GM12873 (cell line): Measurements from ENCODE around the gene CRHR1.

ENCODE experiments used
- TF ChIP-seq, protein P1 (sequence below): IDR thresholded peaks from 2 replicates; pipeline ENCODE4 v1.5.1; 2012; ENCODE audit warnings: low read depth, mild to moderate bottlenecking, moderate library complexity, low read length, control low read depth; ENCODE audit not compliant: insufficient read depth; ENCODE audit errors: missing control alignments

The CRHR1 gene

GRCh38 chr17:45745601-45746494 is 38.3 kb upstream of the CRHR1 start:
- TF ChIP-seq, protein P1, sequence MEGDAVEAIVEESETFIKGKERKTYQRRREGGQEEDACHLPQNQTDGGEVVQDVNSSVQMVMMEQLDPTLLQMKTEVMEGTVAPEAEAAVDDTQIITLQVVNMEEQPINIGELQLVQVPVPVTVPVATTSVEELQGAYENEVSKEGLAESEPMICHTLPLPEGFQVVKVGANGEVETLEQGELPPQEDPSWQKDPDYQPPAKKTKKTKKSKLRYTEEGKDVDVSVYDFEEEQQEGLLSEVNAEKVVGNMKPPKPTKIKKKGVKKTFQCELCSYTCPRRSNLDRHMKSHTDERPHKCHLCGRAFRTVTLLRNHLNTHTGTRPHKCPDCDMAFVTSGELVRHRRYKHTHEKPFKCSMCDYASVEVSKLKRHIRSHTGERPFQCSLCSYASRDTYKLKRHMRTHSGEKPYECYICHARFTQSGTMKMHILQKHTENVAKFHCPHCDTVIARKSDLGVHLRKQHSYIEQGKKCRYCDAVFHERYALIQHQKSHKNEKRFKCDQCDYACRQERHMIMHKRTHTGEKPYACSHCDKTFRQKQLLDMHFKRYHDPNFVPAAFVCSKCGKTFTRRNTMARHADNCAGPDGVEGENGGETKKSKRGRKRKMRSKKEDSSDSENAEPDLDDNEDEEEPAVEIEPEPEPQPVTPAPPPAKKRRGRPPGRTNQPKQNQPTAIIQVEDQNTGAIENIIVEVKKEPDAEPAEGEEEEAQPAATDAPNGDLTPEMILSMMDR: no peak

DNA sequence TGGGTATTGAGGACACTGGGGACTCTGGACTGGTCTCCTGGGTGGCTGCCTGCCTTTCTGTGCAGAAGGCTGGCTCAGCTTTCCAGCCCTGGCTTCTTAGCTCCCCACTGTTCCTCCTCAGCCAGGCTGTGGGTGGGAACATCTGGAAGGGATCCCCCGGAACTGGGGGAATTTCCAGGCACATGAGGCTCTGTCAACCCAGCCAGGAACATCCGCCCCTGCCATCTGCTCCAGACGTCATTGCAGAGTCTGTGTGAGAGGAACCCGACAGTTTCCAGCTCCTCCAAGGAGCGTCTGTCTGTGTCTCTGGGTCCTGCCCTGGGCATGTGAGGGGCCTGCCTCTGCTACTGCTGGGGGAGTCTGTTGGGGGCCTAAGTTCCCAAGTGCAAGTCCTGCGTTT is 36.2 kb upstream of the CRHR1 start:
- TF ChIP-seq, protein P1: no peak

- TF ChIP-seq, protein P1: no peak
These were observed 35.3 kb upstream of the CRHR1 start for GRCh38 chr17:45748731-45749310.

DNA sequence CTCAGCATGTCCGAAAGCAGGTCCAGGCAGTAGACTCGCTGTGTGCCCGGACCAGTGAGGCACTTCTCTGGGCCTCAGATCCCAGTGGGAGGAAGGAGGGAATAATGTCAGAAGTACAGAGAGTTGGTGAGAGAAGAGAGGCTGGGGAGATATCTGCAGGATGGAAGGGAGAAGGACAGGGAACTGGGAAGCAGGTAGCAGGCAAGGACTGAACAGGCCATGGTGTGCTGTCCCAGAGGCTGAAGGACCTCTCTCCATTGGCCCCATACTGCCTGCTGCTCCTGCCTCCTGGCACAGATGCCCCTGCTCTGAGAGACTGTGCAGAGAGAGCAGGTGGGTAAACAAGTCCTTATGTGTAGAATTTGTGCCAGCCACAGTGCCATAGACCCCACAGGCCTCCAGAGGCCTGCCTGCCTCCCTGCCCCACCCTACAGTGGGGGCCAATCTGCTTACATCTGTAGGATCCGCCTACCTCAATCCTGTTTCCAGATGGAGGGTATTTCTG is 34.2 kb upstream of the CRHR1 start:
- TF ChIP-seq, protein P1: no peak

DNA sequence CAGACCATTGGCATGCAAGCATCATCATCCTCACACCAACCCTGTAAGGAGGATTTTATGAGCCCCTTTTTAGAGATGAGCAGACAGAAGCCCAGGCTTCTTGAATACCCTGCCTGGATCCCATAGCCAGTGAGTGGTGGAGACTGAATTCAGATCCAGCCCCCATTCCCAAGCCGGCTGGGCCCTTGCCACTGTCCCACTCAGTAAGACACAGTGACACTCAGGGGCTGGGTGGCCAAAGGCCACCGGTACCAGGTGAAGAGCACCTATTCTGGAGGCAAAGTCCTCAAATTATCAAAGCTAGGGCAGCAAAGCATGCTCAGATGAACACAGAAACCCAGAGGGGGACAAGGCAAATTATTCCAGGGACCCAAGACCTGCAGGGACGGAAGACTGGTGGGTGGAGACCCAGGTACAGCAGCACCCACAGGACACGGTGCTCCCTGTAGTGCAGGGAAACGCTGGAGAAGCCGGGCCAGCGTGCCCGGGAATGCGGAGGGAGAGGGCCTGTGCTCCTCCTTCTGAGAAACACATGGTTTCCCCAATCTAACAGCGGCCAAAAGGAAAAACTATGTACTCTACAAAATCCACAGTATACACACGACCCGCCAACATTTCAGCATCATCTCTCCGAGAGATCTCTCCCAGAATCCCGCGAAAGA is 33.2 kb upstream of the CRHR1 start:
- TF ChIP-seq, protein P1: no peak

- TF ChIP-seq, protein P1: no peak
These were observed 32.7 kb upstream of the CRHR1 start for GRCh38 chr17:45751466-45751865.

DNA sequence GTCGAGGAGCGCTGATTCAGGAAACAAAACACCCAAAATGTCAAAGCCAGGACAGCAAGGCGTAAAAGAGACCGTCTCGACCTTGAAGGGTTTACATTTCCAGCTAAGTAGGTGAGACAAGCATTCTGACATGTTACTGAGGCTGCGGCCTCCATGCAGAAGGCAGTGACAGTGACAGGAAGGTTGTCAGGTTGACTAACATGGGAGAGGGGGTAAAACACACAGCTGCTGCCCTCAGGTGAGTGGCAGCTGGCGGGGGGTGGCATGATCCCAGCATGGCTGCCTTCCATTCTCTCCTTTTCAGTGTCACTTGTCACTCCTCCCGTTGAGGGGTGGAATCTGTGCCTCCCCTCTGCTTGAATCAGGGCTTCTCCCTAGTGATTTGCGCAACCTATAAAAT is 31.9 kb upstream of the CRHR1 start:
- TF ChIP-seq, protein P1: no peak
